ENCODE results near the gene BRI3. TPM values are rescaled to one million over a fixed set of nuclear protein-coding genes. Genes with fewer than 3 reads are reported as not detected.

The BRI3 gene
- total RNA-seq, 1 experiment from 2014 or later: 344 TPM

GRCh38 chr7:98284335-98285036, 3.0 kb downstream of the BRI3 start:
- BruUV-seq (replicated peaks): no TSS peak
- DNase-seq (ENCODE audit: low read depth, low spot score): no peak
- in situ Hi-C loops (cut with HindIII; ENCODE audit: low pct_unique_long_range_greater_than_20kb, low sequenced_read_pairs): loop anchor here (25.0 kb wide), 1 partner anchor 103 kb away; no protein-coding TSS in a partner anchor

More at GRCh38 chr7:98284335-98285036, 3.0 kb downstream of the BRI3 start:
- intact Hi-C loops (cut with micrococcal nuclease; ENCODE audit: unreplicated experiment): no loop called here
- Histone ChIP-seq H3K4me3 (ENCODE audit: low read depth in 2 of 2, low read length in 2 of 2) (peak overlapping the region; percentile 89 to 90), H3K27ac (ENCODE audit: low read length) (peak overlapping the region; percentile 98), H3K36me3 (ENCODE audit: control insufficient read depth, insufficient read depth, low read length) (peaks cover 4% of the 10 kb centered on the region), H3K4me1 (ENCODE audit: control insufficient read depth, insufficient read depth, low read length) (peaks cover 47% of the 10 kb centered on the region), H3K27me3 (ENCODE audit: control insufficient read depth, insufficient read depth, low read length) (no peaks in the 10 kb centered on the region), H3K9me3 (ENCODE audit: control insufficient read depth, insufficient read depth, low read depth, low read length) (no peaks in the 10 kb centered on the region)
- CTCF ChIA-PET: interaction anchor here (0.5 kb wide), 1 partner anchor 20 kb away, joined by 3 read pairs; no protein-coding TSS in a partner anchor
- peak; percentile 29 for ATAC-seq
- POLR2A ChIA-PET: no interaction called here
- no peak for TF ChIP-seq TCF7L2 (IDR thresholded peaks at IDR 0.05; ENCODE audit: low read depth, low read length)
- no peak; the same call in 1 of the 2 replicates for TF ChIP-seq POLR2AphosphoS5 (IDR thresholded peaks at IDR 0.05; ENCODE audit: low read depth, low read length)
- no peak; the same call in 1 of the 2 replicates for TF ChIP-seq SIN3A (IDR thresholded peaks at IDR 0.05; ENCODE audit: borderline replicate concordance, insufficient read depth, low read depth, low read length)
- TF ChIP-seq REST (IDR thresholded peaks at IDR 0.05; ENCODE audit: insufficient read depth in 1 of 2, low read depth in 2 of 2, low read length in 1 of 2): no peak
- no peak for TF ChIP-seq CTCF (IDR thresholded peaks at IDR 0.05)
